Stomach smooth muscle (tissue), 2 donors: ENCODE results near the gene CTXN1.

Source experiments
- H3K27ac ChIP-seq: one replicate; pipeline ENCODE4 v1.7.0; 2013; ENCODE audit warnings: mild to moderate bottlenecking, low read length, inconsistent platforms
- H3K27me3 ChIP-seq, 2 donors: one replicate each; pipeline ENCODE4 v1.7.0; 2013; ENCODE audit warnings: low read length in 2 of 2; ENCODE audit not compliant: insufficient read depth in 2 of 2, control insufficient read depth in 1 of 2
- H3K36me3 ChIP-seq, 2 donors: one replicate each; pipeline ENCODE4 v1.7.0; 2013; ENCODE audit warnings: low read length in 2 of 2; ENCODE audit not compliant: control insufficient read depth in 2 of 2, insufficient read depth in 2 of 2
- H3K4me1 ChIP-seq: one replicate; pipeline ENCODE4 v1.7.0; 2013; ENCODE audit warnings: low read length; ENCODE audit not compliant: control insufficient read depth, insufficient read depth
- H3K4me3 ChIP-seq, 2 donors: one replicate each; pipeline ENCODE4 v1.7.0; 2013; ENCODE audit warnings: low read length in 2 of 2
- H3K9ac ChIP-seq, 2 donors: one replicate each; pipeline ENCODE4 v1.7.0; 2013; ENCODE audit warnings: low read length in 2 of 2, mild to moderate bottlenecking in 1 of 2
- H3K9me3 ChIP-seq, 2 donors: one replicate each; pipeline ENCODE4 v1.7.0; 2013; ENCODE audit warnings: low read length in 2 of 2; ENCODE audit not compliant: control insufficient read depth in 2 of 2
- donor health status: healthy.
- donor health status: Pancreatic carcinoma.

Gene CTXN1

DNA sequence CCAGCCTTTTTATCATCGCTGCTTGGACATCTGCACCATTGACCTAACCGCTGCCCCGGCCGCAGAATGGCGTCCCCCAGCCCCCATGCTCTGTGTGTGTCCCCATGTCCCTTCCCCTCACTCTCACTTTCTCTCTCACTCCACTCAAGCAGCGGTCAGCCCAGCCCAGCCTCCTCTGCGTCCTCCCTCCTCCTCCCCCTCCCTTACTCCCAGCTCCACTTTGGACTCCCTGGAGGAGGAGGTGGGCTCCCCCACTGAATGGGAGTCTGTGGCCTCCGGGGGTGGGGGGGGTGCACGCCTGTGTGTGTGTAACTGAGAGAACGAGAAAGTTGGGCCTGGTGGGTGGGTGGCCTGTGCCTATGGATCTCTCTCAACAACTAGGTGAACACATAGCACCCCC, 20.1 kb downstream of the CTXN1 start:
- Histone ChIP-seq H3K9me3 (no peaks in the 10 kb centered on the region), H3K27ac (no peak overlapping the region), H3K9ac (no peak overlapping the region), H3K27me3 (no peaks in the 10 kb centered on the region), H3K36me3 (peaks cover 12 to 13% of the 10 kb centered on the region in 2 donors), H3K4me1 (peaks cover 39% of the 10 kb centered on the region), H3K4me3 (no peak overlapping the region)

DNA sequence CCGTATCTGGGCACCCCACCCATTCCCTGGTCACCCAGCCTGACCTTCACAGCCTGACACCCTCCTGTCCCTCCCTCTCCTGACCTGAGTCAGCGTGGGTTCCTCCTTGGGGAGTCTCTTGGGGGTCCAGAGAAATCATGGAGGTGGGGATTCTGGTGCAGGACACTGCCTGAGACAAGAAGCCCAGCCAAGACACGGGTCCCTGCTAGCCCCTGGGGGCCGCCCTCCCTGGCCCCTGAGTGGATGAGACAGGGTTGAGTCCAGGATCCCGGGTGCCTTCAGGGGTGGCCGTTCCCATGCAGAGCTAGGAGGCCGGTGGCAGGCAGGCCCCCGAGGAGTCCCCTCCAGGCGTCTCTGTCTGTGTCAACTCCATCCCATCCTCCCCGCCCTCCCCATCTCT, 20.7 kb downstream of the CTXN1 start:
- Histone ChIP-seq H3K27me3 (no peaks in the 10 kb centered on the region), H3K9me3 (no peaks in the 10 kb centered on the region), H3K4me3 (peak overlapping the region in 1 of 2 donors; percentile 88), H3K9ac (peak overlapping the region in 1 of 2 donors; percentile 81), H3K36me3 (peaks cover 6 to 7% of the 10 kb centered on the region in 2 donors), H3K27ac (no peak overlapping the region), H3K4me1 (peaks cover 39% of the 10 kb centered on the region)

DNA sequence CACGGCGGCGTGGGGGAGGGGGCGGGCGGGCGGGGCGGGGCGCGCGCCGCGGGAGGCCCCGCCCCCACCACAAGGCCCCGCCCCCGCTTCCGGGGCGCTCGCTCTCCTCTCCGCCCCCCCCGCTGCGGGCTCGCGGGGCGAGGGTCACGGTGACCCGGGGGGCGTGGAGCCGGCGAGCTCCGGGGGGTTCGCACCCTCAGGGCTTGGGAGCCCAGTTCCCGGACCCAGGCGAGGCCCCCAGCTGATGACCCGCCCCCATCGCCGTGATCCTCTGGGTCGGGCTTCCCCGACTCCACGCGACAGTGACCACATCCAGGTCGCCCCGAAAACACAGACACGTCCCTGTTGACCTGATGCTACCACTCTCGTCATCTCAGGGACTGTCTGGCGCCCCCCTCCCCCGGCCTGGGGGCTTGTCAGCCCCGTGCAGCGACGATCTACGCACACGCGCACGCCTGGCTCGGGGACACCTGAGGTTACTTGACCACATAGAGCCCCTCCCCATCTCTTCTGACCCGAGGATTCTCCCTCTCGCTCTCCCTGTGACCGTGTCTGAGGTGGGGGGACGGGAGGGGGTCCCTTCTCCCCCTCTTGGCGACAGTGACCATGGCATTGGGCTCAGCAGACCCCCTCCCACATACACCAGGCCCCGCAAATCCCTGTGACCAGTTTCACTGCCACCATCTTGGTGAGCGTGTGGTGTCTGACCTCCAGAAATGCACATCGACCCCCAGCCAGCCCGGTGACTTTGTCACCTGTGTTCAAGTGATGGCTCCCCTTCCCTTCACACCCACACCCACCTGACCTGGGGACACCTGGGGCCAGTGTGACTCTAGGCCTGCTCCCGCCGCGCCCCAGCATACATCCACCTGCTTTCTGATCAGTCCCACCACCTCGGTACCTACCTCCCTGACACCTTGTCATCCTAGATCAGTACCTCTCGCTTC, 21.6 kb downstream of the CTXN1 start:
- Histone ChIP-seq H3K27me3 (no peaks in the 10 kb centered on the region), H3K27ac (no peak overlapping the region), H3K4me1 (peaks cover 39% of the 10 kb centered on the region), H3K36me3 (peaks cover 4% of the 10 kb centered on the region in 2 donors), H3K9me3 (no peaks in the 10 kb centered on the region), H3K9ac (peak overlapping the region; percentile 80 to 81), H3K4me3 (peak overlapping the region; percentile 58 to 88)

DNA sequence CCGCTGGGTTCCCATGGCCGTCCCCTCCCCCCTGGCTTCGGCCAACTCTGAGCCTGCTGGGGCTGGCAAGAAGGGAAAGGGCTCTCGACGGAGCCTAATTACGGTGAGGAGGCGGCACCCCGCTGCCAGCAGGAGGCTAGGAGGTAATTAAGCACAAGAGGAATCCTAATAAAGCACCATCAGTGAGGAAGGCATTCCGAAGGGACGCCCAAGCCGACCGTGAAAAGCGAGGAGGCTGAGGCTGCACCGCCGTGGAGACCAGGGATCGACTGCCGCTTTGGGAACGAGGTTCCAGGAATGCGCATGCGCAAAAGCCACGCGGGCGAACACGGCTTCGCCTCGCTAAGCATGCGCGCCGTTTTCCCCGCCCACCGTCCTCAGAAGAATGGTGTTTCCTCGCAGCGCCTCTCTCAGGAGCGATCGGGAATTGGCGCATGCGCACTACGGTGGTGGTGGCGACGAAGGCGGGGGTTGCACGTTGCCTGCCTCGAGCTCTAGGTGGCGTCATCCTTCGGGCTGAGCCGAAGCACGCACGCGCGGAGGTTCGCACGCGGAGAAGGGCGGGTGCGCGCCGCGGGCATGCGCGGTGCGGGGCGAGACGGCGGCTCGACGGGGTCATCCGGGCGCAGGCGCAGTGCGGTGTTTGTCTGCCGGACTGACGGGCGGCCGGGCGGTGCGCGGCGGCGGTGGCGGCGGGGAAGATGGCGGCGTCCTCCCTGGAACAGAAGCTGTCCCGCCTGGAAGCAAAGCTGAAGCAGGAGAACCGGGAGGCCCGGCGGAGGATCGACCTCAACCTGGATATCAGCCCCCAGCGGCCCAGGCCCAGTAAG, 22.5 kb downstream of the CTXN1 start, which contains the start of gene MAP2K7:
Gene MAP2K7, plus strand, starts transcription at position 634 of the 830 bp plus-strand sequence. Its CDS starts 68 bp downstream, at position 702.
- no peaks in the 10 kb centered on the region for H3K27me3 ChIP-seq
- peak within 1 kb of the TSS; percentile 67 to 88 for H3K4me3 ChIP-seq
- H3K27ac ChIP-seq: peak within 1 kb of the TSS; percentile 64
- H3K4me1 ChIP-seq: peaks cover 39% of the 10 kb centered on the region
- no peaks in the 10 kb centered on the region for H3K9me3 ChIP-seq
- H3K36me3 ChIP-seq: peaks cover 4% of the 10 kb centered on the region in 2 donors
- peak within 1 kb of the TSS; percentile 80 to 81 for H3K9ac ChIP-seq

DNA sequence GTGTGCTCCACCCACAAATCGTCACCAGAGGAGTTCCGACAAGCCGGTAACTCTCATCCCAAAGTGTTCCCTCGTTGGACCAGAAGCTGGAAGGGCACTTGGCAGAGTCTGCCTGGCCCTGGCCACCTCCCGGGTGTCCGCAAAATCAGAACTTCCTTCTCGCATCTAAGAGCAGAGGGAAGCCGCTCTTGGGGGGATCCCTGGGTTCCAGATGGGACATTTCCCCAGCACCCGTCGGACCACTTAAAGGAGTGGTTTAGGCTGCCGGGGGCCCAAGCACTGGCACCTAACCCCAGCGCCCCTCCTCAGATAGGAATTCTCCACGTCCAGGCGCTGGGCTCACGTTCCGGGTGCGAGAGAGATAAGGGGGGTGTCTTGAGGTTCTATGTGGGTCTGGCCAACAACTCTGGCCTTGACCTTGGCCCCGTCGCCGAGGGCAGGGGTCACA, 23.1 kb downstream of the CTXN1 start:
- no peaks in the 10 kb centered on the region for H3K9me3 ChIP-seq
- peak overlapping the region; percentile 67 to 88 for H3K4me3 ChIP-seq
- H3K4me1 ChIP-seq: peaks cover 34% of the 10 kb centered on the region
- H3K27me3 ChIP-seq: no peaks in the 10 kb centered on the region
- peak overlapping the region; percentile 21 to 67 for H3K9ac ChIP-seq
- peak overlapping the region; percentile 64 for H3K27ac ChIP-seq
- H3K36me3 ChIP-seq: peaks cover 4% of the 10 kb centered on the region in 2 donors

DNA sequence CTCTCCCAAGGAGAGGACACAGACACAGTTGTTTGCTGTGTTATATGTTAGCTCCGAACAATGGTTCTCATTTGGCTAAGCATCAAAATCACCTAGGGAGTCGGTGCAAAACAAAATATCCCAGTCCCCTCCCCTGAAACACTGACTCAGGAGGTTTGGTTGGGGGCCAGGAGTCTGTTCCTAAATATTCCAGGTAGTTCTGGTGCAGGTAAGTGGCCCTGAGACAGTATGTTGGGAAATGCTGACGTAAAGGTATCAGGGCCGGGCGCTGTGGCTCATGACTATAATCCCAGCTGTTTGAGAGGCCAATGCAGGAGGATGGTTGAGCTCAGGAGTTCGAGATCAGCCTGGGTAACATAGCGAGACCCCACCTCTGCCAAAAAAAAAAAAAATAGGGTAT, 24.6 kb downstream of the CTXN1 start:
- no peak overlapping the region for H3K27ac ChIP-seq
- peaks cover 2 to 4% of the 10 kb centered on the region in 2 donors for H3K36me3 ChIP-seq
- no peaks in the 10 kb centered on the region for H3K9me3 ChIP-seq
- H3K4me3 ChIP-seq: no peak overlapping the region
- peaks cover 27% of the 10 kb centered on the region for H3K4me1 ChIP-seq
- H3K27me3 ChIP-seq: no peaks in the 10 kb centered on the region
- no peak overlapping the region for H3K9ac ChIP-seq

DNA sequence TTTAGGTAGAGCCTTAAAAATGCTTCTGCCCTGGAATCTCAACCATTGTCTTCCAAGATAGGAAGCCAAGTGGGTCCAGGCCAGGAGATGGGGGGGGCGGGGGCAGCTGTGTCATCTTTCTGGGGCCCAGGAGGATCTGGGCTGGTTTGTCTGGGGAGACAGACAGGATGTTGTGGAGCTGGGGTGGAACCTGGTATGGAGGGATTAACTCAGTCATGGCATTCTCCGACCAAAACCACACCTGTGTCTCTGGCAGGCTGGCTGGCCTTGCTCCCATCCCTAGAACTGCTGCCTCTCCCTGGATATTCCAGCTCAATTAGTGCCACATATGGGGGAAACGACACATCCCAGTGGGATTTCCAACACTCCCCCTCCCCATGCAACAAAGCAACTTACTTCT, 25.0 kb downstream of the CTXN1 start:
- Histone ChIP-seq H3K9ac (no peak overlapping the region), H3K27me3 (no peaks in the 10 kb centered on the region), H3K9me3 (no peaks in the 10 kb centered on the region), H3K4me3 (no peak overlapping the region), H3K36me3 (peaks cover 0 to 2% of the 10 kb centered on the region in 2 donors), H3K4me1 (peaks cover 25% of the 10 kb centered on the region), H3K27ac (no peak overlapping the region)

DNA sequence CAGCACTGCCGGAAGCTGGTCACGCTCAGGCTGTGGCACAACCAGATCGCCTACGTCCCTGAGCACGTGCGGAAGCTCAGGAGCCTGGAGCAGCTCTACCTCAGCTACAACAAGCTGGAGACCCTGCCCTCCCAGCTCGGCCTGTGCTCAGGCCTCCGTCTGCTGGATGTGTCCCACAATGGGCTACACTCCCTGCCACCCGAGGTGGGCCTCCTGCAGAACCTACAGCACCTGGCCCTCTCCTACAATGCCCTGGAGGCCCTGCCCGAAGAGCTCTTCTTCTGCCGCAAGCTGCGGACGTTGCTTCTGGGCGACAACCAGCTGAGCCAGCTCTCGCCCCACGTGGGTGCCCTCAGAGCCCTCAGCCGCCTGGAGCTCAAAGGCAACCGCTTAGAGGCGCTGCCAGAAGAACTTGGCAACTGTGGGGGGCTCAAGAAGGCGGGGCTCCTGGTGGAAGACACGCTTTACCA, 25.5 kb downstream of the CTXN1 start:
- Histone ChIP-seq H3K9ac (no peak overlapping the region), H3K4me1 (peaks cover 20% of the 10 kb centered on the region), H3K27ac (no peak overlapping the region), H3K9me3 (no peaks in the 10 kb centered on the region), H3K27me3 (peaks cover 0 to 2% of the 10 kb centered on the region in 2 donors), H3K4me3 (no peak overlapping the region), H3K36me3 (no peaks in the 10 kb centered on the region)

DNA sequence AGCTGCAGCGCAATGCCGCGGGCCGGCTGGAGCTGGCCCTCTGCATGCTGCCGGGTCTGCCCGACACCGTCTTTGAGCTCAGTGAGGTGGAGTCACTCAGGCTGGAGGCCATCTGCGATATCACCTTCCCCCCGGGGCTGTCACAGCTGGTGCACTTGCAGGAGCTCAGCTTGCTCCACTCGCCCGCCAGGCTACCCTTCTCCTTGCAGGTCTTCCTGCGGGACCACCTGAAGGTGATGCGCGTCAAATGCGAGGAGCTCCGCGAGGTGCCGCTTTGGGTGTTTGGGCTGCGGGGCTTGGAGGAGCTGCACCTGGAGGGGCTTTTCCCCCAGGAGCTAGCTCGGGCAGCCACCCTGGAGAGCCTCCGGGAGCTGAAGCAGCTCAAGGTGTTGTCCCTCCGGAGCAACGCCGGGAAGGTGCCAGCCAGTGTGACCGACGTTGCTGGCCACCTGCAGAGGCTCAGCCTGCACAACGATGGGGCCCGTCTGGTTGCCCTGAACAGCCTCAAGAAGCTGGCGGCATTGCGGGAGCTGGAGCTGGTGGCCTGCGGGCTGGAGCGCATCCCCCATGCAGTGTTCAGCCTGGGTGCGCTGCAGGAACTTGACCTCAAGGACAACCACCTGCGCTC, 26.1 kb downstream of the CTXN1 start:
- Histone ChIP-seq H3K4me1 (peaks cover 15% of the 10 kb centered on the region), H3K27ac (no peak overlapping the region), H3K36me3 (no peaks in the 10 kb centered on the region), H3K9me3 (no peaks in the 10 kb centered on the region), H3K9ac (no peak overlapping the region), H3K4me3 (no peak overlapping the region), H3K27me3 (peaks cover 0 to 4% of the 10 kb centered on the region in 2 donors)

DNA sequence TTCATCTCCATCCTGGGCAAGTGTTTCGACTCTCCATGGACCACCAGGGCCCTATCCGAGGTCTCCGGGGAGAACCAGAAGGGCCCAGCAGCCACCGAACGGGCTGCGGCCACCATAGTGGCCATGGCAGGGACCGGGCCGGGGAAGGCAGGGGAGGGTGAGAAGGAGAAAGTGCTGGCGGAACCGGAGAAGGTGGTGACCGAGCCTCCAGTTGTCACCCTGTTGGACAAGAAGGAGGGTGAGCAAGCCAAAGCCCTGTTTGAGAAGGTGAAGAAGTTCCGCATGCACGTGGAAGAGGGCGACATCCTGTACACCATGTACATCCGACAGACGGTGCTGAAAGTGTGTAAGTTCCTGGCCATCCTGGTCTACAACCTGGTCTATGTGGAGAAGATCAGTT, 27.0 kb downstream of the CTXN1 start:
- no peaks in the 10 kb centered on the region for H3K36me3 ChIP-seq
- peaks cover 7% of the 10 kb centered on the region for H3K4me1 ChIP-seq
- H3K27ac ChIP-seq: no peak overlapping the region
- H3K27me3 ChIP-seq: peaks cover 2 to 8% of the 10 kb centered on the region in 2 donors
- no peak overlapping the region for H3K4me3 ChIP-seq
- H3K9me3 ChIP-seq: no peaks in the 10 kb centered on the region
- H3K9ac ChIP-seq: no peak overlapping the region
